NOMO-1 (cell line): ENCODE results near the gene TNFAIP8L2.

Experiments
- DNase-seq, 2 experiments: peaks; one replicate each; lab custom pipeline; 2025; ENCODE audit not compliant: unreplicated experiment in 2 of 2; lab: John Stamatoyannopoulos, UW

TNFAIP8L2 gene

DNA sequence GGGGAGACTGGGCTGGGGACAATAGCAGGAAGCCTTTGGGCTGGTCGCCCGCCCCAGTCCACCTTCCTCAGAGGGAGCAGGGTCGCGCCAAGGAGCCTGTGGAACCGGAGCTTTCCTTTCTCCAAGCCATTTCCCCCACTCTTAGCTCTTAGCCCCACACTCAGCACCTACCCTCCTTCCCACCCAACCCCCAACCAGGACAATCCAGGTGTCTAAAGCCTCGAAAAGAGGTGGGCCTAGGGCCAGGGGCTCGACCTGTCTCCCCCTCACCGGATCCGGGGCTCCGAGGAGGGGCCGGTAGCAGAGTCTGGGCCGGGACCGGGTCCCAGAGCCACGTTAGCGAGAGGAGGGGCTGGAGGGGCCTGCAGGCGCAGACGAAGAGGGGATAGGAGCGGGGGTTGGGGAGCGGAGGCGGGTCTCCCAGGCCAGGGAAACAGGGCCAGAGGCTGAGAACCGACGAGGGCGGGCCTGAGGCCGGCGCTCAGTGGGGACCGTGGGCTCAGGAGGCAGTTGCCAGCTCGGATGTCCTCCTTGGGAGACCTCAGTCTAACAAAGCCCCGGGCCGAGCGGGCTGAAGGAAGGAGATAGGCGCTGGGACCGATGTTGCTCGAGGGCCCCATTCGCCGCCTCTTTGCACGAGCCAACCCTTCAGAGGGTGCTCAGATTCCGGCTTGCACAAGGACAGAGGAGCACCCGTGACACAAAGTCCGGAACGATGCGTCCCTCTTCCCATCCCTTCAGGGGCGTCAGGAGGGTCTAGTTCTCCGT lies 11.0 kb upstream of the TNFAIP8L2 start:
- no peak for DNase-seq

DNA sequence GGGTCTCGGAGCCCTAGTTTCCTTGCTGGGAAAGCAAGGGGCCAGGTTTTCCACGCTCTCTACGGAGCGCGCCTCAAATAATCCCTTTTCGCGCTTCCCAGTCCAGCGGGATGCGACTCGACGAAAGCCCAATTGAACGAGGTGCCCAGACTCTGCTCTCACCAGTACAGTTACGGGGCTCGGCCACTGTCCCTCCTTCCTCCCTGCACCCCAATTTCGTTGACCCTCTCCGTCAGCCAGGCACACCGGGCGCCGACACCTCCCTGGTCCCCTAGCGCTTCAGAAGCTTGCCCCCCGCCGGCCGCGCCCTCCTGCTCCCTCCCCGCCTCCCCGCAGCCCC lies 10.4 kb upstream of the TNFAIP8L2 start:
- DNase-seq = no peak

DNA sequence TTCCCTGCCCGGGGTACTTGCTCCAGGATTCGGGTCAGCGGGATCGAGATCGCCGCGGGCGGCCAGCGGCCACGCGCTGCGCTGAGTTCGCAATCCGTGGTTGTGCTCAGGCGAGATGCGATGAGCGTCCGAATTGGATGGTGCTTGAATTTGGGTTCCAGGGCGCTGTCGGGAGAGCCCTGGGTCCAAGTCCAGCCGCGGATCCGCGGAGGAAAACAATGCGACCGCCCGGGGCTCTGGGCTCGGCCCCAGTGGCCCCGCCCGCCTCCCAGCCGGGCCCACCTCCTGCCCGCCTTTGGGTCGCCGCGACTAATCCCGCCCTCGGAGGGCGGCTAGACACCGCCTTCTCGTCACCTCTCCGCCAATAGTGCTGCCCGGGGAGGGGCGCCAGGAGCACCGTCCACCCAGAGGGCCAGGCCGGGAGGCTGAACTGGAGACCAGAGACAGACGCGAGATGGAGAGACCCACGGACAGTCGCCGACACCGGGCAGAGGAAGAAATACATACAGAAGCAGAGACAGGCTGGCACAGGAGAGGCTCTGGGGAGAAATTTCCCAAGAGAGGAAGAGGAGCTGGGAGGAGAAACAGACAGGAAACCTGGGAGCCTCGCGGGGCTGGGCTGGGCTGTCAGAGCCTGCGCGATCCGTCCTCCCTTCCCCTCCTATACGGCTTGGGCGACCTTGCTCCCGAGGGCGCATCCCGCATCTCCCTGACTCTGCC lies 9.9 kb upstream of the TNFAIP8L2 start, which contains the start of gene SEMA6C:
TSS of gene SEMA6C (minus strand) at position 220 of the 720 bp plus-strand sequence. CDS start 4,010 bp downstream, outside the sequence.
- peak; percentile 84 to 91 for DNase-seq

DNA sequence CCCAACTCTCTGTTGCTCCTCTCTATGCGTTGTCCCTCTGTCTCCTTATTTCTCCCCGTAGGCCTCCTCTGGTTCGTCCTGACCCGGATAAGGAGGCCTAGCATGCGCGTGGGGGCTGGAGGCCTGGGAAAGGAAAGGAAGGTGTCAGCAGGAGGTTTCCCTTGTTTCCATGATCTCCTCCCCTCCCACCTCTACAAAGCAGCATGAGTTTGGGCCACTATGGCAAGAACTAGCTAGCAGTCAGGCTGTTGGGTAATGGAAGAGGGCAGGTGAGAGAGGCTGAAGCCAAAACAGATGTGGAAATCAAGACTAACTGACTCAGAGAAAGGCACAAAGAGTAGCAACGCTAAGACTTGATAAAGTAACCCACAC lies 9.3 kb upstream of the TNFAIP8L2 start:
- DNase-seq = no peak

DNA sequence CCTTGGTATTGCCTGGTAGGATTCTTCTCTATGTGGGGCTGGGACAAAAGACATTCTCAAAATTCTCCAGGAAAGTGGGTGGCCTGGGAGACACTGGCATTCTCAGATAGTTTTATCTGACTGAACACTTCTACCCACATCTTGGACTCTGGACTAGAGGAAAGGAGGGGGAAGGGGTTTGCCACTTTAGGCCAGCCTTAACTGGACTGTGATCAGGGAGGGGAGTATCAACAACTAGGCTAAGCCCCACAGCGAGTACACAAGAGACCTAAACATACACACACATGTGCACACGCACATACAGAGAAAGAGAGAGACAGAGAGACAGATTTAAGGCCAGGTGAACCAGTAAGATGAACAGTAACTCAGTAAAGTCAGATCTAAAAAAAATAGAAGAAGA lies 8.8 kb upstream of the TNFAIP8L2 start:
- no peak for DNase-seq

DNA sequence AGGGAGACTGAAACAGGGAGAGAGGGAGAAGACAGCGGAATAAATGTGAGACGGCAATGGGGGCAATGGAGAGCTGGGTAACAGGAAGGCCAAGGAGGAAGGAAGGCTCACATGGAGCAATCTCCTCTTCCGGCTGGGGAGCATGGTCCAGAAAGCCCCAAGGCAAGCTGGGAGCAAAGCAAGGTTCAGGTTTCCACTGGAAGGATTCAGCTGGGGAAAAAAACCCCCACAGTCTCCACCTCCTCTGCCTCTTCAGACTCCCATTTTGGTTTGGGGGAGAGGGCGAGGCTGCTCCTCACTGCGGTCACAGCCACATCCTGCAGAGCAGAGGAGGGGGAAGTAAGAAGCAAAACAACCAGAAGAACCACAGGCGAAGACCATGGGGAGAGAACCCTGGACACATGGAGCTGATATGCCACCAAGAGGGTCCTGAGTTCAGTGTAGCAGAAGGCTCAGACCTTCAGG lies 650 bp downstream of the TNFAIP8L2 start:
- DNase-seq = peak; percentile 71 to 72

DNA sequence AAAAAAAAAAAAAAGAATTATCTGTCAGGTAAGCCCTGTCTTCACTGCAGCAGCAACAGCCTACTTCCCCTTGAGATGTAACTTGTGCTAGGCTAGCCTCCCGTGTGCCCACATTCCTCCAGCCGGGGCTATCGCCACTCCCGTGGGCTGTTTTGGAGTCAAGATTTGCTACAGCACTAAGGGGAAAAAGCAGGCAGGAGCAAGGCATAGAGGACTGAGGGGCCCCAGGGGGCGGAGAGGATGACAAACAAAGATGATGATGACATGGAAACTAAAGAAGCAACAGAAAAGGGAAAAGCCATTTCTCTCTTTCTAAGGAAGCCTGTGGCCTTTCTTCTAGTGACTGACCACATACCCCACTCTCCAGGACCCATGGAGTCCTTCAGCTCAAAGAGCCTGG lies 1.9 kb downstream of the TNFAIP8L2 start:
- peak; percentile 8 to 39 for DNase-seq

DNA sequence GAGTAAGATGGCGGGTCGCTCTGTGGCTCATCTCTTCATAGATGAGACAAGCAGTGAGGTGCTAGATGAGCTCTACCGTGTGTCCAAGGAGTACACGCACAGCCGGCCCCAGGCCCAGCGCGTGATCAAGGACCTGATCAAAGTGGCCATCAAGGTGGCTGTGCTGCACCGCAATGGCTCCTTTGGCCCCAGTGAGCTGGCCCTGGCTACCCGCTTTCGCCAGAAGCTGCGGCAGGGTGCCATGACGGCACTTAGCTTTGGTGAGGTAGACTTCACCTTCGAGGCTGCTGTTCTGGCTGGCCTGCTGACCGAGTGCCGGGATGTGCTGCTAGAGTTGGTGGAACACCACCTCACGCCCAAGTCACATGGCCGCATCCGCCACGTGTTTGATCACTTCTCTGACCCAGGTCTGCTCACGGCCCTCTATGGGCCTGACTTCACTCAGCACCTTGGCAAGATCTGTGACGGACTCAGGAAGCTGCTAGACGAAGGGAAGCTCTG lies 2.4 kb downstream of the TNFAIP8L2 start:
- DNase-seq = peak; percentile 18 to 31

DNA sequence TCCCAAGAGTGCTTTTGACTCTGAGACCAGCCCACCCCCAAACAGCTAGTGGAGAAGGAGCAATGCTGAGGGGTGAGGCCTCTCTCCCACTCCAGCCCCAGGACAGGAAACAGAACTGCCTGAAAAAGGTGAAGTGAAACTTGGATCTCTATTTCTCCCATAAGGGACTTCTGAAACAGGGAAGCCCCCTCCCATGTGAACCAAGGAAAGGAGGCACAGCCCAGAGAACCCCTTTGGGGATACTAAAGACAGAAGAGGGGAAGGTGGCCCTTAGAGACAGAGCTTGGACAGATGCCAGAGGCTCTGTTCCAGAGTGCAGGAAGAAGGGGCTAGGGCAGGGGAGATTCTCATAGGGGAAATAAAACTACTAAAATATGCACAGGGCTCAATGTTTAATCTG lies 2.9 kb downstream of the TNFAIP8L2 start:
- peak in 1 of 2 experiments; percentile 18 for DNase-seq

DNA sequence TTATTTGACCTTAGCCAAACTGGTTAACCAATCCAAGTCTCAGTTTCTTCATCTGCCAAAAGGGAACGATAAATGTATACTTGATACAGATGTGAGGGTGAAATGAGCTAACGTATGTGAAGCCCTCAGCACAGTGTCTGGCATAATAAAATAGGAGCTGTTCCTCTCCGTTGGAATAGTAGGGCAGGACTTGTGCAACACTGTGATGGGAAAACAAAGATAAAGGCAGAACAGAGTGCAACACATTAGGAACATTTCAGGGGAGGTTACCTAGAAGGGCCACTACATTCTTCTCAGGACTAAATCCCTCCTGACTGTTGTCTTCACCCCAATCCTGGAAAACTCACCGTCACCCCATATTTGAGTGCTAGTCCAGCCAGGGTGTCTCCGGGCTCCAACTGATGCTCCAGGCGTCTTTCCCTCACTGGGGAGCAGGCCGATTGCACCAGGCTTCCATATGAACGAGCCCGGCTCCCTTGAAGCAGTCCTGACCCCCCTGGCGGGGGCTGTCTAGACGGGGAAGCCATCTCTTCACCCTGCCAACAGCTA lies 8.4 kb downstream of the TNFAIP8L2 start:
- no peak for DNase-seq

DNA sequence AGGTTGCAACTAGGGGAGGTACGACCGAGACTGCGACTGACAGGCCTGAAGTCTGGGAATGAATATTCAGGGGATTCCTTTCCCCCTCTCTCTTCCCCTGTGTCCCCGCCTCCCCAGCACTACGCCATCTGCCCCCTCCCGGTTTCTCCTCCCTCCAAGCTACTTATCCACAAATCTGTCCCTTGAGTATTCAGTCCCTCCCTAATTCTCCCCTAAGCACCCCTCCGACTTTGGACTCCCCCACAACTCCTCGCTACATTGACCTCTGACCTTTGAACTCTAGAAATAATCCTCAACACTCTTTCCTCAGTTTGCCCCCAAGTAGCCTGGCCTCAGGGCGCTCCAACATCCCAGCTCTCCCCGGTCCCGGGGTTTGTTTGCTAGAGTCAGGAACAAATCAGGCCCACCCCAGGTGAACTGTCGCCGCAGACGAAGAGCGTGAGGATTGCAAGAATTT lies 8.9 kb downstream of the TNFAIP8L2 start:
- DNase-seq = no peak

DNA sequence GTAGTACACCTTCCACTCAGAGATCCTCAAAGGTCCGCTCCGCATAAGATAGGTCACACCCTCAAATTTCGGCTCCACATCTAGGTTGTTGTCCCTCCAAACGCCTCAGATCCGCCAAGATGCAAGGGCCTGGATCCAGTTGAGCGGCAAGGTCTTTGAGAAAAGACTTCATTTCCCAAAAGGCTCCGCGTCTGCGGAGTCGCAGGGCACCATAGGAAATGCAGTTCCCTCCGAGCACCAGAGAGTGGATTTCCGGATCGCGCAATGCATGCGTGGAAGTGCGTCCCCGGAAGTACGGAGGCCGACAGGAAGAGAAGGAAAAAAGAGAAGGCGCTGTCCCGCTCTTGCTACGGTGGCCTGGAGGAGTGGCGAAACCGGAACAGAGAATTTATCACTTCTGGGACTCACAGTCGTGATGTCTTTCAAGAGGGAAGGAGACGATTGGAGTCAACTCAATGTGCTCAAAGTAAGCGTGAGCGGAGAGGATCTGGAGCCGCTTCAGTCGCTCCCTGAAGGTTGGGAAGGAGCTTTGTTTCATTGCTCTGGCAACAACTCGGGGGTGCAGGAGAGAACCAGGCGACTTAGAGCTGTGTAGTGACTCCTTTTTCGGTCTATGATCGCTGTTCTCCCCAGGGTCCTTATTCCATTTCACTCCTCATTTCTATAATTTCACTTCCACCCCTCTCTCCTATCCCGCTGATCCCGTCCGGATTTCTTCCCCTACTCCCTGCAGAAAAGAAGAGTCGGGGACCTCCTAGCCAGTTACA lies 9.5 kb downstream of the TNFAIP8L2 start, which contains the start of the genes LYSMD1 and SCNM1:
TSS of gene LYSMD1 (minus strand) at position 165 of the 767 bp plus-strand sequence. CDS start 644 bp downstream, outside the sequence.
TSS of gene SCNM1 (plus strand) at position 407 of the 767 bp plus-strand sequence. CDS start at position 416, 9 bp downstream.
- peak; percentile 96 to 98 for DNase-seq

DNA sequence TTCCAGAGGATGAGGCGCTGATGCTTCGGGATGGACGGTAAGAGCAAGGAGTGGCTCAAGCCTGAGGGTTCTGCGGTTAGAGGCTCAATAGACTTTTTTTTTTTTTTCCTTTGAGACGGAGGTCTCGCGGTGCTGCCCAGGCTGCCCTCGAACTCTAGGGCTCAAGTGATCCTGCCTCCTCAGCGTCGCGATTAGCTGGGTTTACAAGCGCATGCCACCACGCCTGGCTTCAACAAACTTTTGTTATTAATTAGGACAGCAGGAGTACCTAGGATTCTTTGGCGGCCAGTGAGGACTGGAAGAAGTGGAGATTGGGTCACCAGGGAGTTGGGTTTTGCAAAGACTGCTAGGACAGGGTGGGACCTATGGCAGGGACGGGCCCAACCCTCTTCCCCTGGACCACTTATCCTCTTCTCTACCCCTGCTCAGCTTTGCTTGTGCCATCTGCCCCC lies 10.1 kb downstream of the TNFAIP8L2 start:
- peak; percentile 6 to 35 for DNase-seq

DNA sequence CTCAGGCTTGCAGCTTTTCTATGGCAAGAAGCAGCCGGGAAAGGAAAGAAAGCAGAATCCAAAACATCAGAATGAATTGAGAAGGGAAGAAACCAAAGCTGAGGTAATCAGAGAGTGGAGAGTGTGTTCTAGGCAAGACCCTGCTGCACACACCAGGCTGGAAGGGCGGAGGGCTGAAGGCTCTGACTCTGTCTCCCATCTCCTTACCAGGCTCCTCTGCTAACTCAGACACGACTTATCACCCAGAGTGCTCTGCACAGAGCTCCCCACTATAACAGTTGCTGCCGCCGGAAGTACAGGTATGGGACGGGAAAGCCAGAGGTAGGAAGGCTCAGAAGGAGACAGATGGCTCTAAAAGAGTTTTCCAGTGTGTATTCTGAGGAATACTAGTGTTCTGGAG lies 10.7 kb downstream of the TNFAIP8L2 start:
- DNase-seq = no peak

DNA sequence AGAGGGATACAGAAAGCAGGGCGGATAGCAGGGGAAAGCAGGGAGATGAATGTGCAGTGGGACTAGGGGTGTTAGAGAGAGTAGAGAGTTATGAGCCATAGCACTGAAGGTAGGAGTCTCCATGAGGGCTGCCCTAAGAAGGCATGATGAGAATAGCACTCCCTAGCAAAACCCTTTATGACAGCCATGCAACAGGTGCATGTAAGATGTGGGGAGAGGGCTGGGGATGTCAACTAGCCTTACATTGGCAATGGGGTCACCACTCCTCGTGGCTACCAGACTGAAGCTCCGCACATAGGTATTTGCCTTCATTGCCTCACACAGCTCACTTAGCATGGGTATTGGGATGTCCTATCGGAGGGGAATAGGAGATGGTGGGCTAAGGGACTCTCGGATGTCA lies 14.7 kb downstream of the TNFAIP8L2 start:
- DNase-seq = no peak

DNA sequence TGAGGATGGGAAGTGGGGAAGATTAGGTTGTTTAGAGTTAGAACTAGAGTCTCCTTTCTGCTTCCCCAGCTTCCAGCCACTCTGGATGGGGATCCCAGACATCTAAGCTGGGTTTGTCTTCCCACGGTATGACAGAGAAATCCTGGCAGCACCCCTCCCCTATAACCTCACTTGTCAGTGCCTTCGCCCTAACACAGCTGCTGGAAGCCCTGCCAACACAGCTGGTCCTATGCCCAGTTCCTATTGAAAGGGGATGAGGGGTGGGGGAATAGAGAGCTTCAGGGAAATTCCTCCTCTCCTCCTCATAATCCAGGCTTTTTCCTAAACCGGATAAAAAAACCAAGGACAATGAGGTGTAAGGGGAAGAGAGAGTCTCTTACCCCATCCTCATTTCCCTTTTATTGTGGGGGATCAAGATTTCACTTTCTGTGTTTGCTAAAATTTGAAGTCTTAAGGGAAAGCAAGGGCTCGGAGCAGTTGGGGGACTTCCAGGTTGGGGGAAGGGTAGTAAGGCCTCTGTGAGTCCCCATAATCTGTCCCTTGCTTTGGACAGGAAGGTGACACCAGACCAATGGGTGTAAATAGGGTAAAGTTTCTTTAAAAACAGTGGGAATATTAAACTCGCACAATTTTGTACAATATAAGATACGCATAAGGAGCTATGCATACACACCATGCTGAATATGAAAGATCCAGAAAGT lies 18.7 kb downstream of the TNFAIP8L2 start:
- no peak for DNase-seq

DNA sequence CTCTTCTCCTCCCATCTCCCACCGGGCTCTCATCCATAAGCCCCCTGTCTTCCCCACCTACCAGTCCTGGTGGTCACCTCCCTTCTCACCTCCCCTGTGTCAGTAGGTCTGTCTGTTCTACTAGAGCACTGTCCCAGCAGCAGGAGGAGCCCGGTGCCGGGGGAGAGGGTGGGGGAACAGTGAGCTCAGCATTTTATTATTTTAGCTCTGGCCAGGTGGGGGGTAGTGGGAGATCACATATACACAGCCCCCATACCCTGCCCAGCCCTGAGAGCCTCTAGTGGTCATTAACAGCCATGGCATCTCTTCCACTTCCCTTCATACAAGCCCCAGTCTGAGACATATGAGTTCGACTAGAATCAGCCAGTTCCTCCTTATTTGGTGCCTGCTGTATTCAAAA lies 19.4 kb downstream of the TNFAIP8L2 start, which contains the start of gene TMOD4:
TSS of gene TMOD4 (minus strand) at position 119 of the 400 bp plus-strand sequence. CDS start 1,106 bp downstream, outside the sequence.
- peak; percentile 15 to 25 for DNase-seq

DNA sequence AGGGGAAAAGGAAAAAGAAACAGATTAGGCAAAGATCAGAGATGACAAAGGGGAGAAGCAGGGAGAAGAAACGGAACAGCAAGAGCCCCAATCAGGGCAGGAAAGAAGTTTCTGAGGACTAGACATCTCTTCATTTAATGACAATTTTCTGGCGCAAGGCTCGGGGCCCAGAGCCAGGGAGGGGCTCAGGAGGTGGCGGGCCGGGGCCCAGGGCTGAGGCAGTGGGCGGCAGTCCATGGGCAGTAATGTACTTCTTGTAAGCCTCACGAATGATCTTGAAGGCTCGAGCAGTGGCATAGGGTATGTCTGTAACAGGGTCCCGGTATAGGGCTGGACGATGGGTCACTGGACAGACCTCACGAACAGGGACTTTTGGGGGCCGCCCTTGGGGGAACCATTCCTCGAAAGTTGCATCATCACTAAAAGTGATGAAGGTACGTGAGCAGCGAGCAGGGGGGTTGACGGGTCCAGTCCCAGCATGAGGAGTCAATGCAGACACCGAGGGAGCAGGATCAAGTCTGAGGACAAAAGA lies 20.1 kb downstream of the TNFAIP8L2 start:
- DNase-seq = no peak

DNA sequence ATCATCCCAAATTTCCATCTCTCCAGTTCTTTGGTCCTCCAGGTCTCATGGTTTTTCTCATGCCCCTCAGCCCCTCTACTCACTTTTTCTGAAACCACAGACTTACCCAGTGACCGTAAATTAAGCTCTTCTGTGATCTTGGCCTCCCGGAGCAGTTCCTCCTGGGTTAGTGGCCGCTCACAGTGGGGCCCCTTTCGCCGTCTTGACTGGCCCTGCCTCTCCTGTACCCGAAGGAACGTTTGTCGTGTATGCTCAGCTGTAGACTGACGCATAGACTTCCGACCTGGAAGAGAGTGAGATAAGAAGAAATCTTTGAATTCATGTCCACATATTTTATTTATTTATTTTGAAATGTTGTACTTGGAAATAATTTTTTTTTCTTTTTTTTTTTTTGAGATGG lies 27.8 kb downstream of the TNFAIP8L2 start:
- no peak for DNase-seq
